Measurements from ENCODE around the gene NISCH.

DNA sequence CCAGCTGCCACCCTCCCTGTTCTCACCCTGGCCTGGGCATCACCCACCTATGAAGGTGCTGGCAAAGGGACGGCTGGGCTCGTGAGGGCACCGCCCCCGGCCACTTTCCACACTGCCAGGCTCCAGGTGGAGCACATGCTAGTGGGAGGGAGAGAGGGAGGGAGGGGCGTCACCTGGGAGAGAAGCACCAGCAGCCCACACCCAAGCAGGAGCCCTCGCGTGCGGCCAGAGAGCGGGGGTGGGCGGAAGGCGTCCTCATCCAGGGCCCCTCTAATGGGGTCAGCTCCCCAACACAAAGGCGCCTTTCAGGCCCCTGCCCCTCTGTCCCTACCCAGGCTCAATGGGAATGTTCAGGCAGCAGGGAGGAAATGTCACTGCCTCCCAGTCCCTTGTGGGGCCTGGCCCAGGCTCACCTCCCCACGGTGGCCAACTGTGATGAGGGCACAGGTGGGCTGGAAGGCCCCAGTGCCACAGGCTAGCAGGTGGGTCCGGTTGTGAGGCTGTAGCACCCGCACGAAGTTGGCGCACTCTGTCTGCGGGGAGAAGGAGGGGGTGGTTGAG, 13.6 kb upstream of the NISCH start:
- TF ChIP-seq SP1 (IDR thresholded peaks at IDR 0.05) (no peak), BHLHE40 (IDR thresholded peaks at IDR 0.05; ENCODE audit: borderline replicate concordance) (no peak), FOXM1 (IDR thresholded peaks at IDR 0.05; ENCODE audit: borderline replicate concordance) (no peak)

All from HEK293T (cell line).